Mesendoderm (in vitro differentiated cells): ENCODE results near the gene CCR9.
"Not testable (repeated sequence)": the region's sequence is repeated elsewhere in the genome, so short reads cannot be mapped to it uniquely, and the experiment has no call there.

Source experiments
- DNase-seq: peaks from one replicate; pipeline ENCODE4 v3.0.0; 2013
- H2AK5ac ChIP-seq: 2 replicates; pipeline ENCODE4 v1.6.1; 2013; ENCODE audit warnings: low read length, inconsistent platforms
- H2BK120ac ChIP-seq: 2 replicates; pipeline ENCODE4 v1.6.1; 2013; ENCODE audit warnings: low read depth, mild to moderate bottlenecking, low read length, moderate library complexity, mixed read lengths
- H2BK15ac ChIP-seq: replicated peaks from 2 replicates; pipeline ENCODE4 v1.6.1; 2013; ENCODE audit warnings: low read depth, mild to moderate bottlenecking, moderate library complexity
- H2BK5ac ChIP-seq: 2 replicates; pipeline ENCODE4 v1.6.1; 2013; ENCODE audit warnings: low read length, inconsistent platforms
- H3K18ac ChIP-seq: 2 replicates; pipeline ENCODE4 v1.6.1; 2013; ENCODE audit warnings: mild to moderate bottlenecking, low read length, mixed read lengths
- H3K23ac ChIP-seq: one replicate; pipeline ENCODE4 v1.6.1; 2013; ENCODE audit warnings: low read length
- H3K27ac ChIP-seq: 2 replicates; pipeline ENCODE4 v1.5.1; 2013; ENCODE audit warnings: low read depth, mild to moderate bottlenecking, inconsistent platforms, low read length, moderate library complexity
- H3K27me3 ChIP-seq: 2 replicates; pipeline ENCODE4 v1.6.1; 2013; ENCODE audit warnings: low read length, control low read depth, mild to moderate bottlenecking, inconsistent platforms; ENCODE audit not compliant: insufficient read depth, poor library complexity
- H3K36me3 ChIP-seq: 2 replicates; pipeline ENCODE4 v1.6.1; 2013; ENCODE audit warnings: low read length, inconsistent platforms; ENCODE audit not compliant: control insufficient read depth, insufficient read depth
- H3K4ac ChIP-seq: one replicate; pipeline ENCODE4 v1.6.1; 2013; ENCODE audit warnings: low read depth, mild to moderate bottlenecking, low read length, moderate library complexity
- H3K4me1 ChIP-seq: 2 replicates; pipeline ENCODE4 v1.6.1; 2013; ENCODE audit warnings: low read depth, low read length, inconsistent platforms; ENCODE audit not compliant: control insufficient read depth
- H3K4me2 ChIP-seq: 2 replicates; pipeline ENCODE4 v1.6.1; 2013; ENCODE audit warnings: low read length
- H3K4me3 ChIP-seq: 2 replicates; pipeline ENCODE4 v1.5.1; 2013; ENCODE audit warnings: mild to moderate bottlenecking, low read length
- H3K56ac ChIP-seq: one replicate; pipeline ENCODE4 v1.6.1; 2013; ENCODE audit warnings: low read length
- H3K79me1 ChIP-seq: 2 replicates; pipeline ENCODE4 v1.6.1; 2013; ENCODE audit warnings: low read length, inconsistent platforms
- H3K79me2 ChIP-seq: 2 replicates; pipeline ENCODE4 v1.6.1; 2013; ENCODE audit warnings: mild to moderate bottlenecking, low read length; ENCODE audit not compliant: control insufficient read depth, insufficient read depth
- H3K9ac ChIP-seq: 2 replicates; pipeline ENCODE4 v1.6.1; 2013; ENCODE audit warnings: low read length, inconsistent platforms
- H4K5ac ChIP-seq: one replicate; pipeline ENCODE4 v1.6.1; 2013; ENCODE audit warnings: low read length
- H4K8ac ChIP-seq: one replicate; pipeline ENCODE4 v1.6.1; 2013; ENCODE audit warnings: low read depth, mild to moderate bottlenecking, control low read depth, low read length, moderate library complexity
- WGBS: extraction: QIAGEN DNeasy Blood & Tissue Kit; methylation state at CpG from one replicate; pipeline ENCODE4 v1.1.7; 2013; ENCODE audit warnings: low lambda C conversion rate, missing lambda C conversion rate; ENCODE audit not compliant: insufficient coverage; ENCODE audit errors: extremely low coverage; 5-methylcytosine and 5-hydroxymethylcytosine counted together

Gene CCR9

GRCh38 chr3:45844616-45845015 lies 41.7 kb upstream of the CCR9 start:
- H4K5ac ChIP-seq, result no peak overlapping the region
- H3K9ac ChIP-seq, result no peak overlapping the region
- no peak overlapping the region for H3K27ac ChIP-seq
- H3K27me3 ChIP-seq, result no peaks in the 10 kb centered on the region
- no peak overlapping the region for H2BK15ac ChIP-seq
- H2BK5ac ChIP-seq, result no peak overlapping the region
- no peak overlapping the region for H3K23ac ChIP-seq
- H3K79me2 ChIP-seq, result no peaks in the 10 kb centered on the region
- H3K36me3 ChIP-seq, result no peaks in the 10 kb centered on the region
- H2BK120ac ChIP-seq, result no peak overlapping the region
- no peak overlapping the region for H3K4me3 ChIP-seq
- no peak overlapping the region for H4K8ac ChIP-seq
- H3K18ac ChIP-seq, result no peak overlapping the region
- H3K56ac ChIP-seq, result no peak overlapping the region
- WGBS, result no CpG with 5 or more reads among the region's 1 CpG
- H2AK5ac ChIP-seq, result no peak overlapping the region
- no peak overlapping the region for H3K4me2 ChIP-seq
- H3K4me1 ChIP-seq, result no peaks in the 10 kb centered on the region
- H3K79me1 ChIP-seq, result no peaks in the 10 kb centered on the region
- H3K4ac ChIP-seq, result no peak overlapping the region
- no peak for DNase-seq

GRCh38 chr3:45848392-45848791 lies 38.0 kb upstream of the CCR9 start:
- H4K8ac ChIP-seq, result no peak overlapping the region
- no peak overlapping the region for H3K4me2 ChIP-seq
- H3K23ac ChIP-seq, result no peak overlapping the region
- H2BK5ac ChIP-seq, result no peak overlapping the region
- no peak overlapping the region for H3K4me3 ChIP-seq
- no CpG with 5 or more reads among the region's 1 CpG for WGBS
- no peak overlapping the region for H2AK5ac ChIP-seq
- H3K9ac ChIP-seq, result no peak overlapping the region
- H3K4ac ChIP-seq, result no peak overlapping the region
- H4K5ac ChIP-seq, result no peak overlapping the region
- no peaks in the 10 kb centered on the region for H3K4me1 ChIP-seq
- H3K18ac ChIP-seq, result no peak overlapping the region
- DNase-seq, result no peak
- no peak overlapping the region for H3K27ac ChIP-seq
- H3K79me1 ChIP-seq, result no peaks in the 10 kb centered on the region
- no peaks in the 10 kb centered on the region for H3K27me3 ChIP-seq
- no peak overlapping the region for H2BK120ac ChIP-seq
- H3K79me2 ChIP-seq, result no peaks in the 10 kb centered on the region
- no peak overlapping the region for H2BK15ac ChIP-seq
- H3K56ac ChIP-seq, result no peak overlapping the region
- H3K36me3 ChIP-seq, result no peaks in the 10 kb centered on the region

- Histone ChIP-seq H3K4ac (no peak overlapping the region), H3K9ac (no peak overlapping the region), H2AK5ac (no peak overlapping the region), H3K4me1 (no peaks in the 10 kb centered on the region), H3K4me3 (no peak overlapping the region), H3K27ac (no peak overlapping the region), H3K27me3 (no peaks in the 10 kb centered on the region), H3K36me3 (no peaks in the 10 kb centered on the region), H4K5ac (no peak overlapping the region), H3K18ac (no peak overlapping the region), H2BK15ac (no peak overlapping the region), H2BK120ac (no peak overlapping the region), H2BK5ac (no peak overlapping the region), H3K56ac (no peak overlapping the region), H3K23ac (no peak overlapping the region), H3K79me2 (no peaks in the 10 kb centered on the region), H3K4me2 (no peak overlapping the region), H4K8ac (no peak overlapping the region), H3K79me1 (no peaks in the 10 kb centered on the region)
- no peak for DNase-seq
- WGBS, result no CpG with 5 or more reads among the region's 2 CpGs
Observed at GRCh38 chr3:45852828-45853227, 33.5 kb upstream of the CCR9 start.

GRCh38 chr3:45856323-45856722 lies 30.0 kb upstream of the CCR9 start:
- H2AK5ac ChIP-seq, H3K23ac ChIP-seq, H3K18ac ChIP-seq, H3K79me2 ChIP-seq, H3K27me3 ChIP-seq, H2BK15ac ChIP-seq, H4K5ac ChIP-seq, H3K4ac ChIP-seq, H3K4me3 ChIP-seq, H2BK120ac ChIP-seq, H3K9ac ChIP-seq, H4K8ac ChIP-seq, H3K27ac ChIP-seq, H2BK5ac ChIP-seq, DNase-seq, H3K79me1 ChIP-seq, H3K4me2 ChIP-seq, H3K36me3 ChIP-seq, H3K4me1 ChIP-seq, H3K56ac ChIP-seq: not testable (repeated sequence)
- WGBS, result no CpG with 5 or more reads among the region's 1 CpG

DNA sequence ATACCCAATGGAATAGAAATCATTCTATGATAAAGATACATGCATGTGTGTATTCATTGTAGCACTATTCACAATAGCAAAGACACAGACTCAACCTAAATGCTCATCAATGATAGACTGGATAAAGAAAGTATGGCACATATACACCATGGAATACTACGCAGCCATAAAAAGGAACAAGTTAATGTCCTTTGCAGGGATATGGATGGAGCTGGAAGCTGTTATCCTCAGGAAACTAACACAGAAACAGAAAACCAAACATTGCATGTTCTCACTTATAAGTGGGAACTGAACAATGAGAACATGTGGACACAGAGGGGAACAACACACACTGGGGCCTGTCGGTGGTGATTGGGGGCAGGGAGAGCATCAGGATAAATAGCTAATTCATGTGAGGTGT lies 29.3 kb upstream of the CCR9 start:
- not testable (repeated sequence) for H4K5ac ChIP-seq, H3K18ac ChIP-seq, H2AK5ac ChIP-seq, H3K4ac ChIP-seq, H2BK120ac ChIP-seq, H3K79me2 ChIP-seq, H3K36me3 ChIP-seq, H4K8ac ChIP-seq, H2BK5ac ChIP-seq, H3K27ac ChIP-seq, H3K27me3 ChIP-seq, H3K56ac ChIP-seq, H3K23ac ChIP-seq, H3K4me1 ChIP-seq, H3K4me2 ChIP-seq, DNase-seq, H2BK15ac ChIP-seq, H3K9ac ChIP-seq, H3K79me1 ChIP-seq, H3K4me3 ChIP-seq
- WGBS, result no CpG with 5 or more reads among the region's 2 CpGs

GRCh38 chr3:45858809-45859543 lies 27.4 kb upstream of the CCR9 start:
- Histone ChIP-seq H2AK5ac (no peak overlapping the region), H3K27ac (no peak overlapping the region), H3K79me2 (no peaks in the 10 kb centered on the region), H3K27me3 (no peaks in the 10 kb centered on the region), H3K4me1 (no peaks in the 10 kb centered on the region), H4K5ac (no peak overlapping the region), H3K4me3 (no peak overlapping the region), H4K8ac (no peak overlapping the region), H3K23ac (no peak overlapping the region), H3K9ac (no peak overlapping the region), H3K18ac (no peak overlapping the region), H2BK120ac (no peak overlapping the region), H3K4me2 (no peak overlapping the region), H2BK15ac (no peak overlapping the region), H3K79me1 (no peaks in the 10 kb centered on the region), H3K4ac (no peak overlapping the region), H2BK5ac (no peak overlapping the region), H3K56ac (no peak overlapping the region), H3K36me3 (no peaks in the 10 kb centered on the region)
- WGBS, result no CpG with 5 or more reads among the region's 7 CpGs
- no peak for DNase-seq
